BJ (cell line): ENCODE results near the gene ABCC11. TPM values are rescaled to one million over a fixed set of nuclear protein-coding genes. Genes with fewer than 3 reads are reported as not detected.

ENCODE experiments used
- CTCF ChIA-PET: fragments of 350-600 bp; formaldehyde crosslinking; extraction: SDS; loops from one replicate; lab custom pipeline; 2021; ENCODE audit warnings: antibody characterized with exemption, inconsistent platforms; lab: Yijun Ruan, JAX
- POLR2A ChIA-PET: fragments of 300-600 bp; sonication (Branson Sonifier 250); formaldehyde crosslinking; extraction: SDS; loops from one replicate; lab custom pipeline; 2021; ENCODE audit warnings: antibody characterized with exemption; lab: Charles Lee
- DNase-seq: peaks from one replicate; pipeline ENCODE4 v3.0.0-alpha.2; 2011; ENCODE audit warnings: low read depth
- H3K27me3 ChIP-seq: 2 replicates; pipeline ENCODE4 v1.6.0; 2011; ENCODE audit warnings: low read length; ENCODE audit not compliant: control insufficient read depth, insufficient read depth
- H3K36me3 ChIP-seq: 2 replicates; pipeline ENCODE4 v1.5.1; 2011; ENCODE audit warnings: low read length; ENCODE audit not compliant: control insufficient read depth, insufficient read depth
- H3K4me3 ChIP-seq: 2 replicates; pipeline ENCODE4 v1.5.1; 2011; ENCODE audit warnings: low read depth, mild to moderate bottlenecking, control low read depth, low read length
- CTCF ChIP-seq: IDR thresholded peaks from 2 replicates; pipeline ENCODE4 v1.5.1; 2011; ENCODE audit warnings: low read depth, mild to moderate bottlenecking, control low read depth, inconsistent platforms, low read length, moderate library complexity; ENCODE audit not compliant: insufficient read depth
- polyA plus RNA-seq: library from polyadenylated mRNA; depleted of rRNA; stranded (reverse); fragments of >200 nt; gene quantifications from 2 replicates; pipeline ENCODE4 v1.2.3, GENCODE V29; 2011

The ABCC11 gene
- polyA plus RNA-seq, 1 experiment = 0.06 TPM

- POLR2A ChIA-PET = no interaction called here
- CTCF ChIA-PET = interaction anchor here (0.6 kb wide), 2 partner anchors 24 to 67 kb away, joined by 3 read pairs; no protein-coding TSS in a partner anchor
- no peak for TF ChIP-seq CTCF
Measured at GRCh38 chr16:48133455-48134211, 113.7 kb downstream of the ABCC11 start.

GRCh38 chr16:48132696-48133095 lies 114.6 kb downstream of the ABCC11 start:
- CTCF ChIA-PET = no interaction called here

More at GRCh38 chr16:48133455-48134211, 113.7 kb downstream of the ABCC11 start:
- Histone ChIP-seq H3K36me3 (no peaks in the 10 kb centered on the region), H3K4me3 (no peak overlapping the region), H3K27me3 (no peaks in the 10 kb centered on the region)
- DNase-seq = no peak

GRCh38 chr16:48131201-48131935 lies 116.0 kb downstream of the ABCC11 start:
- no peak for TF ChIP-seq CTCF
- POLR2A ChIA-PET = no interaction called here
- CTCF ChIA-PET = no interaction called here
- DNase-seq = no peak
- Histone ChIP-seq H3K27me3 (no peaks in the 10 kb centered on the region), H3K36me3 (no peaks in the 10 kb centered on the region), H3K4me3 (no peak overlapping the region)

More at GRCh38 chr16:48132696-48133095, 114.6 kb downstream of the ABCC11 start:
- POLR2A ChIA-PET = no interaction called here
- no peak for TF ChIP-seq CTCF
- no peaks in the 10 kb centered on the region for H3K27me3 ChIP-seq
- no peaks in the 10 kb centered on the region for H3K36me3 ChIP-seq
- H3K4me3 ChIP-seq = no peak overlapping the region
- no peak for DNase-seq

GRCh38 chr16:48129926-48130325 lies 117.4 kb downstream of the ABCC11 start:
- Histone ChIP-seq H3K36me3 (no peaks in the 10 kb centered on the region), H3K27me3 (no peaks in the 10 kb centered on the region), H3K4me3 (no peak overlapping the region)
- DNase-seq = no peak
- no peak for TF ChIP-seq CTCF
- ChIA-PET CTCF (interaction anchor here (2.4 kb wide), 1 partner anchor 10 kb away, joined by 5 read pairs; no protein-coding TSS in a partner anchor), POLR2A (no interaction called here)

- no peaks in the 10 kb centered on the region for H3K36me3 ChIP-seq
- DNase-seq = no peak
- ChIA-PET CTCF (interaction anchor here (1.1 to 2.4 kb wide), 2 partner anchors 11 to 36 kb away, joined by 3 to 5 read pairs; no protein-coding TSS in a partner anchor), POLR2A (no interaction called here)
- no peak for TF ChIP-seq CTCF
- H3K4me3 ChIP-seq = no peak overlapping the region
- no peaks in the 10 kb centered on the region for H3K27me3 ChIP-seq
Measured at GRCh38 chr16:48128769-48129168, 118.6 kb downstream of the ABCC11 start.
